ENCODE results near the gene SDE2.

The SDE2 gene

DNA sequence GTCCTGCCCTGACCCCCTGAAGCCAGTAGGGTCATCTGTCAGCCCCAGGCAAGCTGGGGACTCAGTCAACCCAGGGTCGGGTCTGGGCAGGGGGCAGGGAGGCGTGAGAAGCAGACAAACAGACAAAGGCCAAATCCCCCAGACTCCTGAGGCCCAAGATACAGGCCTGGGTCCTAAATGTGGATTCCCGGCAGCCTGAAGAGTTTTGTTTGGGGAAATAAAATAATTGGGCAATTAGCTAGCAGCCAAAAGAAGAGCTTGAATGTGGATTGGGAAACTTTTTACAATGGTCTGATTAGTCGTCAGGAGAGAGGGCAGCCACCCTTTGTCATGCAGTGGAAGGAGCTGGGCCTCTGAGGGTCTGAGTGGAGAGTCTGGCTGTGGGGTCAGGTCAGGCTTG, 53.6 kb downstream of the SDE2 start:
- TF ChIP-seq, protein P1, sequence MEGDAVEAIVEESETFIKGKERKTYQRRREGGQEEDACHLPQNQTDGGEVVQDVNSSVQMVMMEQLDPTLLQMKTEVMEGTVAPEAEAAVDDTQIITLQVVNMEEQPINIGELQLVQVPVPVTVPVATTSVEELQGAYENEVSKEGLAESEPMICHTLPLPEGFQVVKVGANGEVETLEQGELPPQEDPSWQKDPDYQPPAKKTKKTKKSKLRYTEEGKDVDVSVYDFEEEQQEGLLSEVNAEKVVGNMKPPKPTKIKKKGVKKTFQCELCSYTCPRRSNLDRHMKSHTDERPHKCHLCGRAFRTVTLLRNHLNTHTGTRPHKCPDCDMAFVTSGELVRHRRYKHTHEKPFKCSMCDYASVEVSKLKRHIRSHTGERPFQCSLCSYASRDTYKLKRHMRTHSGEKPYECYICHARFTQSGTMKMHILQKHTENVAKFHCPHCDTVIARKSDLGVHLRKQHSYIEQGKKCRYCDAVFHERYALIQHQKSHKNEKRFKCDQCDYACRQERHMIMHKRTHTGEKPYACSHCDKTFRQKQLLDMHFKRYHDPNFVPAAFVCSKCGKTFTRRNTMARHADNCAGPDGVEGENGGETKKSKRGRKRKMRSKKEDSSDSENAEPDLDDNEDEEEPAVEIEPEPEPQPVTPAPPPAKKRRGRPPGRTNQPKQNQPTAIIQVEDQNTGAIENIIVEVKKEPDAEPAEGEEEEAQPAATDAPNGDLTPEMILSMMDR (IDR thresholded peaks at IDR 0.05; ENCODE audit: low read depth, low read length): no peak
- no peak overlapping the region for H3K4me3 ChIP-seq (ENCODE audit: low read depth, low read length)

DNA sequence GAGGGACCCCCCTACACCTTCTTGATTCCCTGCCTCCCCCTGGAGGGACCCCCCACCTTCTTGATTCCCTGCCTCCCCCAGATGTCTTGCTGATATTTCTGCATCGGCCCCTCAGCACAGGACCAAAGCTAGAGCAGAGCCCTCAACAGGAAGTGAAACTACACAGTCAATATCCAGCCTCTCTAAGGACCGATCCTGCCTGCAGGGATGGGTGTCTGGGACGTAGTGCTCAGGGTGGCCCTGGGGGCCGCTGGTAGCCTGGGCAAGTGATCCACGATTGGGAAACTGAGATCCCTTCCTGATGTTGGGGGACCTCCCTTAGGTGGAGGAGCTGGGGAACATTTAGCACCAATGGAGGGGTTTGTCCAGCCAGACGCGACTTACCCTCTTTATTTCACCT, 54.2 kb downstream of the SDE2 start:
- H3K4me3 ChIP-seq (ENCODE audit: low read depth, low read length): no peak overlapping the region
- TF ChIP-seq, protein P1 (IDR thresholded peaks at IDR 0.05; ENCODE audit: low read depth, low read length): no peak

DNA sequence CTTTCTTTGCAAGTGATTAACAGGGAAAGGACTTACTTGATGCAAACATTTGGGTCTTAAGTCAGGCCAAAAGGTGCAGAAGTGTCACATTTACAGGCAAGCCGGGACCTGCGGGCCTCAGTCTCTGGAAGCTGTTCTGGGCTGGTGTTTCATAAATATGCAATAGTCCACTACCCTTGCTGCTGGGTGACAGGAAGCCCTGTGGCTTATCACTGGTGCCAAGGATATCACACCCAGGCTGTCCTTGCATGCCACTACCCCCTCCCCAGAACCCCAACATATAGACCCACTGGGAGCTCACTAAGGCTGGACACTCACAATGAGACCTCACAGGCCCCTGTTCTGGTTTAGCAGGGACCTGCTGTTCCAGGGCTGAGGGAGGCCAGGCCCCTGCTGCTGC, 54.8 kb downstream of the SDE2 start:
- no peak overlapping the region for H3K4me3 ChIP-seq (ENCODE audit: low read depth, low read length)
- TF ChIP-seq, protein P1 (IDR thresholded peaks at IDR 0.05; ENCODE audit: low read depth, low read length): no peak

DNA sequence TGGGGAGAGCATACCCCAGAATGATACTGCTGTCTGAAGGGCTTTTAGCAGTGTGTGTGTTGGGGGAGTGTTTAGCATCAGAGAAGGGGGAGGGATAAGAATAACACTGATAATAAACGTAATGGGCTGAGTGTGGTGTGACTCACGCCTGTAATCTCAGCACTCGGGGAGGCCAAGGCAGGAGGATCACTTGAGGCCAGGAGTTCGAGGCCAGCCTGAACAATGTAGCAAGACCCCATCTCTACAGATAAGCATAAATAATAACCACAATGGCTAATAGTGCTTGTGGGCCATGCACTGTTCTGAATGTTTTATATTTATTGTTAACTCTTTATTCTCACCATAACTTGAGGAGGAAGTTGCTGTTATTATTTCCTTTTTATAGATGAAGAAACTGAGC, 55.6 kb downstream of the SDE2 start:
- TF ChIP-seq, protein P1 (IDR thresholded peaks at IDR 0.05; ENCODE audit: low read depth, low read length): no peak
- H3K4me3 ChIP-seq (ENCODE audit: low read depth, low read length): no peak overlapping the region

DNA sequence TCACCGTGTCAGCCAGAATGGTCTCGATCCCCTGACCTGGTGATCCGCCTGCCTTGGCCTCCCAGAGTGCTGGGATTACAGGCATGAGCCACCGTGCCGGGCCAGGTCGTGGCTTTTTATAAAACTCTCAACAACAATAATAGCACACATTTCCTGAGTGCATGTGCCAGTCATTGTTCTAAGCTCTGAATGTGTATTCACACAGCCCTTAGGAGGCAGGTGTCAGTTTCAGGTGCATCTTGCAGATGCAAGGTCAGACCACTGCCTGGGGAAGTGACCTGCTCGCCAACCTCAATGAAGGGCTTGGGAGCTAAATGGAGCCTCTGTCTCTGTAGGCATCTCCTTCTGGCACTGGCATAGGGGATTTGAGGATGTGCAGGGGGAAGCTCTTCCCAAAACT, 56.6 kb downstream of the SDE2 start:
- TF ChIP-seq, protein P1 (IDR thresholded peaks at IDR 0.05; ENCODE audit: low read depth, low read length): no peak
- no peak overlapping the region for H3K4me3 ChIP-seq (ENCODE audit: low read depth, low read length)

DNA sequence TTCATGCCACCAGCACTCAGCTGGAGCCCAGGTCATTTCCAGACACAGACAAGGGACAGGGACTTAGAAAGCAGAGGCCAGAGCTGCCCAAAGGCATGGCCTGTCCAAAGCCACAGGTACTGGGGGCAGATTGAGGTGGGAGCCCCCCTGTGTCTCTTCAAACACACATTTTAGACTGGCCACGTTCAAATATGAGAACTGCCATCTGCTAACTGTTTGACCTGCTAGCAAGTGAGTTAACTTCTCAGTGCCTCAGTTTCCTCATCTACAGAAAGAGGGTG, 57.3 kb downstream of the SDE2 start:
- no peak overlapping the region for H3K4me3 ChIP-seq (ENCODE audit: low read depth, low read length)
- TF ChIP-seq, protein P1 (IDR thresholded peaks at IDR 0.05; ENCODE audit: low read depth, low read length): no peak

DNA sequence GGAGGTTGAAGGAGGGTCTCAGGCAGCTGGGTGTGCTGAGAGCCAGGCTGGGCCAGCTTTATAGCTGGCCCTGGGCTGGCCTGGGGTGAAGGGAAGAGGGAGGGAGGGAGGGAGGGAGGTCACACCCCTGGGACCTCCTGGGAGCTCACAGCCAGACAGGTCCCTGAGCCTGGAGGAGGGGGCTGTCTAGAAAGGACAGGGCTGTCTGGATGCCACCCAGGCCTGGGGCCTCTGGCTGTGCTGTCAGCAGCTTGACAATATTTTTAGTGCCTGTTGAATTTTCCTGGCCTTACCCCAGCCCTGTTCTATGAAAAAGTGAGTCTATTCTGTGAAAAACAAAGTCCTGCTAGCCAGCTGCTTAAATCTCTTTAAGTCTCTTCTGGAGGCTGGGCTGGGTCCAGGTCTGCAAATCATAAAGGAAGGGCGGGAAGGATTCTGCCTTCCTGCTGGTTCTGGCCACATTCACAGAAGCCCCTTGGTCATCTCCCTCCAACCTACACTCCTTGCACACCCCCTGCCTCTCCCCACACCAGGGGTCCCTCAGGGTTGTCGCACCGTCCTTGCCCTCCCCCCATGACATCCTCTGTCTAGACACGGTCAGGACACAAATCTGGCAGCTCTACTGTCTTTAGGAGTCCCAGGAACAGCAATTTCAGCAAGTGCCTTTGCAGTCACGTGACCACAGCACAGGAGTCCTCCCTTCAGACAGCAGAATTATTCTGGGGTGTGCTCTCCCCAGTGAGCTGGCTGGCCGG, 57.8 kb downstream of the SDE2 start, which contains the start of gene LEFTY2:
TSS of gene LEFTY2 (minus strand) at position 34 of the 755 bp plus-strand sequence. CDS start 80 bp downstream, outside the sequence.
- TF ChIP-seq, protein P1 (IDR thresholded peaks at IDR 0.05; ENCODE audit: low read depth, low read length): no peak
- H3K4me3 ChIP-seq (ENCODE audit: low read depth, low read length): no peak within 1 kb of the TSS
